ENCODE data around the gene GNPTG. TPM values are rescaled to one million over a fixed set of nuclear protein-coding genes. Genes with fewer than 3 reads are reported as not detected.

GNPTG gene
- total RNA-seq, 1 donor, result 56.0 TPM

- no peak for DNase-seq (ENCODE audit: low read depth in 2 of 3, low spot score in 2 of 3)
Observed at GRCh38 chr16:1366060-1366711, 14.5 kb downstream of the GNPTG start.

GRCh38 chr16:1366712-1367299 lies 15.1 kb downstream of the GNPTG start:
- no peak for DNase-seq (ENCODE audit: low read depth in 2 of 3, low spot score in 2 of 3)

DNA sequence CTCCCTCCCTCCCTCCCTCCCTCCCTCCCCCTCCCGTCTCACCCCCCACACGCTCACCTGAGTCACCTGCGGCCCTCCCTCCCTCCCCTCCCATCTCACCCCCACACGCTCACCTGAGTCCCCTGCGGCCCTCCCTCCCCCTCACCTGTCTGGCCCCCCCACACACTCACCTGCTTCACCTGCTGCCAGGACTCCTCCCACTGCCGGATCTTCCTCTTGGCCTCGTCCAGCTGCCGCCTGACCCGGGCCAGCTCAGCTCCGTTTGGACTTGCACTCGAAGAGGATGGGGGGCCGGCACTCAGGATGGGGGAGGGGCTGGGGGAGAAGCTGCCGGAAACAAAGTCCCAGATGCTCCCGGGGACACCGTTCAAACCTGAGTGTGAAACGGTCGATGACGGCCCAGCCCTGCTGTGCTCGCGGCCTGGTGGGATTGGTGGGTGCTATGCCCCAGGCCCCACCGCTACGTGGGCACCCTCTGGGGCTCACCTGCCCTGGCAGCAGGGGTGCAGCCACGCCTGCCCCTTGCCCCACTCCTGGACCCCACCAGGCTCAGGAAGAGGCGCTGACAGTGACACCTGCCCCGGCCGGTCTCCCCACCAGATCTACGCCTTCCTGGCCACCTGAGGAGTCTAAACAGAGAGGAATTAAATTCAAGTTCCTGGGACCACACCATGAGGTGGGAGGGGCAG lies 15.9 kb downstream of the GNPTG start:
- DNase-seq (ENCODE audit: low read depth in 2 of 3, low spot score in 2 of 3), result no peak

DNA sequence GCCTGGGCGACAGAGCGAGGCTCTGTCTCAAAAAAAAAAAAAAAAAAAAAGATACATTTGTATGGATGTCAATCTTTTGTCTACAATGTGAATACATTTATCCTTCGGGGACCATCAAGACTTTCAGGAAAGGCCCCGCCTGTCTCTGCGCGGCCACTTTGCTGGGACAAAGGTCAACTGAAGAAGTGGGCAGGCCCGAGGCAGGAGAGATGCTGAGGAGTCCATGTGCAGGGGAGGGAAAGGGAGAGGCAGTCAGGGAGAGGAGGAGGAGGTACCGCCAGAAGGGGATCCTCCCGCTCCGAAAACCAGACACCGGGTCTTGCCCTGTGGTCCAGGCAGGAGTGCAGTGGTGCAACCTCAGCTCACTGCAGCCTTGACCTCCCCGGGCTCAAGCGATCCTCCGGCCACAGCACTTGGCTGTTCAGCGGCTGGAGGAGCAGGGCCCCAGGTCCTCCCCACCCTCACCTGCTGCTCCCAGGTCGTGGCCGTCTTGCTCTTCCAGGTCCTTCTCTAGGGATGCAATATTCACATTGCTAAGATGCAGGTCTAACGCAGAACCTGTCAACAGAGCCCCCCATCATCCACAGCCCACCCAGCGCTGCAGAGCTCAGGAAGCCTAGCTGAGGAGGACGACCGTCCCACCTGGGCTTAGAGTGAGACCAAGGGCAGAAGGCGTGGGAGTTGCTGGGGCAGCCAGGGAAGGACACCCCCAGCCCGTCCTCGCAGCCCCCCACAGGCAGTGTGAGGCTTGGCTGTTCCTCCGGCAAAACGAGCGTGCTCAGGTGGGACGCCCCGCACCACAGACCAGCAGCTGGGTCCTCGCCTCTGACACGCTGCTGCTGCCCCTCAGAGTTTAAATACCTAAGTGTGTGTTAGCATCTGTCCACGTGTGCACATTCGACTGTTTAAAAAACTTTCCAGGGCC lies 19.6 kb downstream of the GNPTG start:
- DNase-seq (ENCODE audit: low read depth in 2 of 3, low spot score in 2 of 3), result no peak

GRCh38 chr16:1372292-1372950 lies 20.7 kb downstream of the GNPTG start:
- DNase-seq (ENCODE audit: low read depth in 2 of 3, low spot score in 2 of 3), result no peak

- DNase-seq (ENCODE audit: low read depth in 2 of 3, low spot score in 2 of 3), result no peak
Observed at GRCh38 chr16:1374418-1375297, 22.9 kb downstream of the GNPTG start.

DNA sequence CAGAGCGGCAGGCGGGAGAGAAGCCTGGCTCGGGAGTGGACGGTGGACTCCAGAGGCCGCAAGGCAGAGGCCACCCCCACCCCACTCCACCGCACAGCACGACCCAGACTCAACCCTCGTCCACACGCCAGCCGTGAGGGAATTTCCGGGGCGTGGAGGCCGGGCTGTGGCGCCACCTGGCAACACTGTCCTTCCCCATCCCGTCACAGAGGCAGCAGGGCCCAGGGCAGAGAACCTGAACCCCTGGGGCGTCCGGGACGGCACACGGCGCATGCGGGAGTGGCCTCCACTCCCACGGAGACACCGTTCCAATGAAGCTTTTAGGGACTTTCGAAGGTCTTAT lies 23.5 kb downstream of the GNPTG start:
- DNase-seq (ENCODE audit: low read depth in 2 of 3, low spot score in 2 of 3), result no peak

GRCh38 chr16:1375741-1376410 lies 24.1 kb downstream of the GNPTG start:
- DNase-seq (ENCODE audit: low read depth in 2 of 3, low spot score in 2 of 3), result no peak

- DNase-seq (ENCODE audit: low read depth in 2 of 3, low spot score in 2 of 3), result no peak
Observed at GRCh38 chr16:1377406-1378010, 25.8 kb downstream of the GNPTG start.

GRCh38 chr16:1378087-1378803 lies 26.5 kb downstream of the GNPTG start:
- DNase-seq (ENCODE audit: low read depth in 2 of 3, low spot score in 2 of 3), result no peak

DNA sequence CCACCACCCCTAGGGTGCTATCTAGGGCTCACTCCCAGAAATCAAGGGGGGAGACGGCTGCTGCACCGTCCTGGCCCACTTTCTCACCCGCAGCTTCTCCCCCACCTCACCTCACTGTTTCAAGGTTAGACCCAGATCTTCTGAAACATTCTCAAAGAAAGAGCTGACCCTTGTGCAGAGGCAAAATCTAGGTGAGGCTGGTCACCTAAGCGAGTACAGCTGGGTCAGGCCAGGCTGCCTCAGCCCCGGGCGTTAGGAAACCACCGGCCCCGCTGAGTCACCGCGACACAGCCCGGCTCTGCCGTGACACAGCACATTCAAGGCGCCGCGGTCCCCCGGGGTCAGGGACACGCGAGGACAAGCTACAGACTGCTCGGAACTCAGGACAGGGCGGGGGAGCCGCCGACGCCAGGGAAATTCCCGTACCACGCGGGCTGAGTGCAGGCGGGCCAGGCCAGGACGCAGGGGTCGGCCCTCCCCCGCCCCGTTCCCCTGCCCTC lies 27.1 kb downstream of the GNPTG start:
- DNase-seq (ENCODE audit: low read depth in 2 of 3, low spot score in 2 of 3), result peak; percentile 37 to 92 (median 73)

DNA sequence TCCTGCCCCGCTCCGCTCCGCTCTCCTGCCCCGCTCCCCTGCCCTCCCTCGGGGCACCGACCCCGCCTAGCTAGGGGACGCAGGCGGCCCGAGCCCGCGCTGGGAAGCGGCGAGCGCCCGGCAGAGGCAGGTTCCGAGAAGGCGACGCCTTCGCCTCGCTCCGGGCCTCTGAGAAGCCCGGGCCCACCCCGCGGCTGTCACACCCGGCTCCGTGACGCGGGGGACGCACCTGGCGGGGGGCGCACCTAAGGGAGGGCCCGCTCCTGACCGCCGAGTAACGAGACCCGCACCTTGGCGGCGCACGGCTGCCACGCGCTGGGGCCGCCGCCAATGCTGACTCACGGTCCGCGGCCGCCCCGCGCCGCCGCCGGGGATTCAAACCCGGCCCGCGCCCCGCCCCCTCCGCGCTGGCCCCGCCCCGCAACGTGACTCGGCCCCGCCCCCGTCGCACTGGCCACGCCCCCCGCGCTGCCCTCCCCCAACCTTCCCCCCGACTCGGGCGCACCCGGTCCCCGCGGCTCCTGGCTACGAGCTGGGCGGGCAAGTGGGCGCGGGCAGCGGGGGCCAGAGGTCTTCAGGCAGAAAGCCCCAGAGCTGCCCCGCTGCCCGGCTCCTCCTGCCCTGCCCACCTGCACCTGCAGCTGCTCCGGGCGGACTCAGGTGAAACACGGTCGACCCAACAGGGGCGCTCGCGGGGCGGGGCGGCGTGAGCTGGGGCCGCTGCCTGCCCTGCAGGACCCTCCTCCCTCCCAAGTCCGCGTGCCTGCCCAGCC lies 27.8 kb downstream of the GNPTG start:
- DNase-seq (ENCODE audit: low read depth in 2 of 3, low spot score in 2 of 3), result peak; percentile 43 to 77 (median 71)

GRCh38 chr16:1380195-1380594 lies 28.5 kb downstream of the GNPTG start:
- no peak for DNase-seq (ENCODE audit: low read depth in 2 of 3, low spot score in 2 of 3)

DNA sequence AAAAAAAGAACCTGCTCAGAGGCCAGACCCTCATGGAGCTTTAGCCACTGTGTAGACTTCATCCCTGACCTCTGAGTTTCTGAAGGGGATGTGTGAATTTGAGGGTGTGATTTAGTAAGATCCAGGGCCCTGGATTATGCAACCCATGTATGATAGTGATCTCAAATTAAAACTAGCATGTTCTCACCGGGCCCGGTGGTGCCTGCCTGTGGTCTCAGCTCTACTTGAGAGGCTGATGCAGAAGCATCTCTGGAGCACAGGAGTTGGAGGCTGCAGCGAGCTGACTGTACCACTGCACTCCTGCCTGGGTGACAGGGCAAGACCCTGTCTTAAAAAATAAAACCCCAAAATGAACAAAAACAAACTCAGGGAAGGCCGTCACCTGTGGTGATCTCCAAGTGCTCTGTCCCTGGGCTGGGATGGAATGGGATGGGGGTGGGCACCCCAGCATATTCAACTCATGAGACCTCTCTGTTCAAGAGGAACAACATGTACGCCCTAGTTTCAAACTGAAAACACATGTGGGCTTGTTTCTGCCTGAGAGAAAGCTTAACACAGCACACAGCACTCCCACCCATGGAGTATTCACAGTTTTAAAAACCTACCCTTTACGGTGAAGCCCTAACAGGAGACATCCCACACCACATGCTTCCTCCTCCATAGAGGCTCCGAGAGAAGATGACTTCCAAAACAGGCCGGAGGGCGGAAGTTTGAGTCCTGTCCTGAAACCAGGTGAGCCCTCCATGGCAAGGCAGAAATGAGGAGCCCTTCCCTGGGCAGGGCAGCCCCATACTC lies 30.1 kb downstream of the GNPTG start:
- DNase-seq (ENCODE audit: low read depth in 2 of 3, low spot score in 2 of 3), result no peak

DNA sequence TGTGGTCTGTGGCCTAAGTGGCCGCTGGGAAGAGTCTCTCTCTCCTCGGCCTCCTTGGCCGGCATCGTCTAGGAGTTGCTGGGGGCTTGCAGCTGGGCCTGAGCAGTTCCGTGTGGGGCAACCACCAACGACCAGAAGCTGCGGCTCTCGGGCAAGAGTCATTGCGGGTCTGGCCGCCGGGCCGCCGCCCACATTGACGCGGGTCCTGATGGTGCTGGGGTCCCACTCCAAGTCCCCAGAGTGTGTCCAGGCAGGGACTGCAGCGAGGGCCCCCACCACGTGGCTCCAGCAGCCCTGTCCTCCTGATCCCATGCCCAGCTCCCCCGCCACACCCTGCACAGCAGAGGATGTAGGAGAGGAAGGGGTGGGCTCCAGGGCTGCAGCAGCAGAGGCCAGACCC lies 31.8 kb downstream of the GNPTG start:
- no peak for DNase-seq (ENCODE audit: low read depth in 2 of 3, low spot score in 2 of 3)

DNA sequence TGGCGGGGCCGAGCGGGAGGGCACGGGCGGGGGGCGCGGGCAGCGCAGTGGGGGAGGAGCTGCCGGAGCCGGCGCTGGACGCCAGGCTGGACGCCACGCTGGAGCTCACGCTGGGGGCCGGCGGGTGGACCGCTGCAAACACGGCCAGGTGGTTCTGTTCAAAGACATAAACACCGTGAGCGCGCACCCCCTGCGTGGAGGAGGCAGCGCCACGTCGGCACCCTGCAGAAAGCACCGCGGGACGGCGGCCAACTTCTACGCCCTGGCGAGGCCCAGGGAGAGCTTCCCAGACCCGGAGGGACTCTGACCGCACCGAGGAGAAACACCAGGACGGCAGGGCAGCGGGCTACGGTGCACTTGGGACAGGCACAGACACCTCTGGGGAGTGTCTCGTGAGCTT lies 33.5 kb downstream of the GNPTG start:
- DNase-seq (ENCODE audit: low read depth in 2 of 3, low spot score in 2 of 3), result no peak
